Measurements from ENCODE around the gene PERM1.

The PERM1 gene

GRCh38 chr1:1005774-1006304 is 23.9 kb upstream of the PERM1 start:
- peaks cover 13% of the 10 kb centered on the region for H3K4me1 Mint-ChIP-seq (ENCODE audit: low read depth)
- peaks cover 12% of the 10 kb centered on the region for H3K27me3 Mint-ChIP-seq
- H3K27ac Mint-ChIP-seq = no peak overlapping the region
- no peak overlapping the region for H3K4me3 Mint-ChIP-seq
- no peaks in the 10 kb centered on the region for H3K36me3 Mint-ChIP-seq
- H3K9me3 Mint-ChIP-seq (ENCODE audit: low read depth) = no peaks in the 10 kb centered on the region

- Mint-ChIP-seq H3K4me1 (ENCODE audit: low read depth) (peaks cover 15% of the 10 kb centered on the region), H3K27ac (no peak overlapping the region), H3K9me3 (ENCODE audit: low read depth) (no peaks in the 10 kb centered on the region), H3K27me3 (peaks cover 12% of the 10 kb centered on the region), H3K36me3 (no peaks in the 10 kb centered on the region), H3K4me3 (no peak overlapping the region)
Observed at GRCh38 chr1:1004780-1005697, 23.1 kb upstream of the PERM1 start.

GRCh38 chr1:1004420-1004779 is 22.5 kb upstream of the PERM1 start:
- H3K27me3 Mint-ChIP-seq = peaks cover 12% of the 10 kb centered on the region
- H3K27ac Mint-ChIP-seq = no peak overlapping the region
- no peaks in the 10 kb centered on the region for H3K9me3 Mint-ChIP-seq (ENCODE audit: low read depth)
- H3K4me1 Mint-ChIP-seq (ENCODE audit: low read depth) = peaks cover 15% of the 10 kb centered on the region
- no peaks in the 10 kb centered on the region for H3K36me3 Mint-ChIP-seq
- H3K4me3 Mint-ChIP-seq = no peak overlapping the region

GRCh38 chr1:1003618-1004419 is 21.9 kb upstream of the PERM1 start:
- Mint-ChIP-seq H3K4me3 (no peak overlapping the region), H3K27ac (no peak overlapping the region), H3K36me3 (no peaks in the 10 kb centered on the region), H3K4me1 (ENCODE audit: low read depth) (peaks cover 15% of the 10 kb centered on the region), H3K27me3 (peaks cover 12% of the 10 kb centered on the region), H3K9me3 (ENCODE audit: low read depth) (no peaks in the 10 kb centered on the region)

GRCh38 chr1:1001057-1001783 is 19.3 kb upstream of the PERM1 start:
- H3K27me3 Mint-ChIP-seq = peaks cover 10% of the 10 kb centered on the region
- peak overlapping the region; percentile 75 for H3K4me3 Mint-ChIP-seq
- H3K9me3 Mint-ChIP-seq (ENCODE audit: low read depth) = no peaks in the 10 kb centered on the region
- no peaks in the 10 kb centered on the region for H3K36me3 Mint-ChIP-seq
- no peak overlapping the region for H3K27ac Mint-ChIP-seq
- H3K4me1 Mint-ChIP-seq (ENCODE audit: low read depth) = peaks cover 15% of the 10 kb centered on the region

GRCh38 chr1:1000357-1001056 is 18.6 kb upstream of the PERM1 start:
- H3K36me3 Mint-ChIP-seq = no peaks in the 10 kb centered on the region
- H3K27ac Mint-ChIP-seq = peak overlapping the region; percentile 77
- H3K4me3 Mint-ChIP-seq = peak overlapping the region; percentile 75
- H3K4me1 Mint-ChIP-seq (ENCODE audit: low read depth) = peaks cover 17% of the 10 kb centered on the region
- H3K27me3 Mint-ChIP-seq = peaks cover 13% of the 10 kb centered on the region
- no peaks in the 10 kb centered on the region for H3K9me3 Mint-ChIP-seq (ENCODE audit: low read depth)

- peak within 1 kb of the TSS; percentile 75 for H3K4me3 Mint-ChIP-seq
- H3K9me3 Mint-ChIP-seq (ENCODE audit: low read depth) = no peaks in the 10 kb centered on the region
- H3K4me1 Mint-ChIP-seq (ENCODE audit: low read depth) = peaks cover 12% of the 10 kb centered on the region
- H3K36me3 Mint-ChIP-seq = no peaks in the 10 kb centered on the region
- peaks cover 7% of the 10 kb centered on the region for H3K27me3 Mint-ChIP-seq
- peak within 1 kb of the TSS; percentile 77 for H3K27ac Mint-ChIP-seq
Observed at GRCh38 chr1:999725-1000356, 17.9 kb upstream of the PERM1 start, which contains the start of gene HES4. TSS of gene HES4 (minus strand) at chr1:1000097. CDS start at chr1:999973, 124 bp downstream.

GRCh38 chr1:998995-999724 is 17.3 kb upstream of the PERM1 start:
- Mint-ChIP-seq H3K4me3 (peak overlapping the region; percentile 42), H3K36me3 (no peaks in the 10 kb centered on the region), H3K9me3 (ENCODE audit: low read depth) (no peaks in the 10 kb centered on the region), H3K27ac (no peak overlapping the region), H3K4me1 (ENCODE audit: low read depth) (peaks cover 8% of the 10 kb centered on the region), H3K27me3 (peaks cover 4% of the 10 kb centered on the region)

- Mint-ChIP-seq H3K27me3 (peaks cover 4% of the 10 kb centered on the region), H3K4me3 (no peak overlapping the region), H3K36me3 (no peaks in the 10 kb centered on the region), H3K4me1 (ENCODE audit: low read depth) (peaks cover 8% of the 10 kb centered on the region), H3K27ac (no peak overlapping the region), H3K9me3 (ENCODE audit: low read depth) (no peaks in the 10 kb centered on the region)
Observed at GRCh38 chr1:998745-998994, 16.8 kb upstream of the PERM1 start.

- no peaks in the 10 kb centered on the region for H3K36me3 Mint-ChIP-seq
- no peaks in the 10 kb centered on the region for H3K9me3 Mint-ChIP-seq (ENCODE audit: low read depth)
- H3K27ac Mint-ChIP-seq = no peak overlapping the region
- H3K4me1 Mint-ChIP-seq (ENCODE audit: low read depth) = peaks cover 8% of the 10 kb centered on the region
- H3K27me3 Mint-ChIP-seq = peaks cover 4% of the 10 kb centered on the region
- no peak overlapping the region for H3K4me3 Mint-ChIP-seq
Observed at GRCh38 chr1:997993-998744, 16.3 kb upstream of the PERM1 start.

GRCh38 chr1:997713-997992 is 15.8 kb upstream of the PERM1 start:
- Mint-ChIP-seq H3K4me3 (no peak overlapping the region), H3K27me3 (peaks cover 4% of the 10 kb centered on the region), H3K27ac (no peak overlapping the region), H3K9me3 (ENCODE audit: low read depth) (no peaks in the 10 kb centered on the region), H3K36me3 (peaks cover under 1% of the 10 kb centered on the region), H3K4me1 (ENCODE audit: low read depth) (peaks cover 8% of the 10 kb centered on the region)

GRCh38 chr1:996851-997712 is 15.2 kb upstream of the PERM1 start:
- H3K27me3 Mint-ChIP-seq = peaks cover 7% of the 10 kb centered on the region
- H3K9me3 Mint-ChIP-seq (ENCODE audit: low read depth) = no peaks in the 10 kb centered on the region
- H3K4me1 Mint-ChIP-seq (ENCODE audit: low read depth) = peaks cover 7% of the 10 kb centered on the region
- peak overlapping the region; percentile 46 for H3K4me3 Mint-ChIP-seq
- H3K36me3 Mint-ChIP-seq = peaks cover 2% of the 10 kb centered on the region
- no peak overlapping the region for H3K27ac Mint-ChIP-seq

Measured in activated naive CD8-positive, alpha-beta T cell (primary cell).